GM12891 (cell line): ENCODE measurements around the gene VRK2.
A peak's percentile ranks its signal among the peaks of the same experiment; 100 is the strongest.
"Not testable (repeated sequence)": the region's sequence is repeated elsewhere in the genome, so short reads cannot be mapped to it uniquely, and the experiment has no call there.

Experiments
- DNase-seq: peaks from one replicate; pipeline ENCODE4 v3.0.0; 2011; ENCODE audit warnings: low spot score; ENCODE audit not compliant: insufficient read length
- FAIRE-seq: peaks from 2 replicates; lab custom pipeline; 2011; peaks lifted over from hg19 to GRCh38; lab: Jason Lieb, UNC
- PAX5 ChIP-seq: IDR thresholded peaks from 2 replicates; pipeline ENCODE4 v1.6.1; 2011; ENCODE audit warnings: low read length, moderate library complexity, mild to moderate bottlenecking; ENCODE audit not compliant: insufficient read depth, severe bottlenecking
- POLR2A ChIP-seq: IDR thresholded peaks from 2 replicates; pipeline ENCODE4 v1.6.1; 2011; ENCODE audit warnings: low read depth, low read length, control low read depth
- POLR2AphosphoS5 ChIP-seq: IDR thresholded peaks from 2 replicates; pipeline ENCODE4 v1.6.1; 2011; ENCODE audit warnings: low read depth, low read length, control low read depth
- POU2F2 ChIP-seq: IDR thresholded peaks from 2 replicates; pipeline ENCODE4 v1.6.1; 2011; ENCODE audit warnings: low read depth, mild to moderate bottlenecking, control low read depth, low read length, moderate library complexity
- SPI1 ChIP-seq: IDR thresholded peaks from 2 replicates; pipeline ENCODE4 v1.6.1; 2011; ENCODE audit warnings: low read depth, low read length, control low read depth
- TAF1 ChIP-seq: IDR thresholded peaks from 2 replicates; pipeline ENCODE4 v1.6.1; 2011; ENCODE audit warnings: low read depth, low read length, control low read depth

Gene VRK2

GRCh38 chr2:58106896-58107295 lies 60.3 kb downstream of the VRK2 start:
- no peak for TF ChIP-seq POU2F2
- TF ChIP-seq PAX5, result no peak
- TF ChIP-seq TAF1, result no peak
- no peak for TF ChIP-seq POLR2A
- no peak for TF ChIP-seq POLR2AphosphoS5
- no peak for TF ChIP-seq SPI1
- no peak for FAIRE-seq
- DNase-seq, result no peak

GRCh38 chr2:58107803-58108710 lies 61.5 kb downstream of the VRK2 start:
- DNase-seq, result no peak
- peak; percentile 20 for FAIRE-seq
- TF ChIP-seq POLR2AphosphoS5, result no peak
- TF ChIP-seq SPI1, result no peak
- TF ChIP-seq POLR2A, result no peak
- no peak for TF ChIP-seq TAF1
- TF ChIP-seq POU2F2, result no peak
- TF ChIP-seq PAX5, result no peak

DNA sequence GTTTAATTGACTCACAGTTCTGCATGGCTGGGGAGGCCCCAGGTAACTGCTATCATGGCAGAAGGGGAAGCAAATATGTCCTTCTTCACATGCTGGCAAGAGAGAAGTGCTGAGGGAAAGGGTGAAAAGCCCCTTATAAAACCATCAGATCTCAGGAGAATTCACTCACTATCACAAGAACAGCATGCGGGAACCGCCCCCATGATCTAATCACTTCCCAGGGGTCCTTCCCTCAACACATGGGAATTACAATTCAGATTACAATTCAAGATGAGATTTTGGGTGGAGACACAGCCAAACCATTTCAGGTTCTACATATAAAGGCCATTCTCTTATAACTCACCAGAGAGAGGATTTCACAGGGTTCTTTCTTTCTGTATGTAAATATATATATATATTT lies 62.9 kb downstream of the VRK2 start:
- FAIRE-seq (no peak), DNase-seq (no peak)
- no peak for TF ChIP-seq PAX5
- TF ChIP-seq SPI1, result no peak
- no peak for TF ChIP-seq POU2F2
- TF ChIP-seq POLR2A, result no peak
- TF ChIP-seq POLR2AphosphoS5, result no peak
- TF ChIP-seq TAF1, result no peak

DNA sequence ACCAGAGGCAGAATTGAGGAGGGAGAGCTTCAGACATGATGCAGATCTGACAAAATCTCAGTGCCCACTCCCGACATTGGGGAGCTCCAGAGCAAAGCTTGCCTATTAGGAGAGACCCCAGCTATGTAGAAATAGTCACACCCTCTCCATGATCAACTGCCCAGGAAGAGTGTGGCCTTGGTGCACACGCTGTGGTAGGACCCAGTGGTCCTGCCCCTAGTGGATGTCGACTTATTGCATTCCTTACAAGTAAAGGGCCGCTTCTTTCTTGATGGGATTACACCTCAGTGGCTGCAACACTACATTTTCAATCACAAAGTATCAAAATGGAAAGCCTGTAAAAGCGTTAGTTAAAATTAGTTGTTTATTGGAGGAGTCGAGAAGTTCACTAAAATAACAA lies 64.2 kb downstream of the VRK2 start:
- no peak for DNase-seq
- FAIRE-seq, result no peak
- TF ChIP-seq POU2F2 (no peak), POLR2A (no peak), TAF1 (no peak), PAX5 (no peak), SPI1 (no peak), POLR2AphosphoS5 (no peak)

DNA sequence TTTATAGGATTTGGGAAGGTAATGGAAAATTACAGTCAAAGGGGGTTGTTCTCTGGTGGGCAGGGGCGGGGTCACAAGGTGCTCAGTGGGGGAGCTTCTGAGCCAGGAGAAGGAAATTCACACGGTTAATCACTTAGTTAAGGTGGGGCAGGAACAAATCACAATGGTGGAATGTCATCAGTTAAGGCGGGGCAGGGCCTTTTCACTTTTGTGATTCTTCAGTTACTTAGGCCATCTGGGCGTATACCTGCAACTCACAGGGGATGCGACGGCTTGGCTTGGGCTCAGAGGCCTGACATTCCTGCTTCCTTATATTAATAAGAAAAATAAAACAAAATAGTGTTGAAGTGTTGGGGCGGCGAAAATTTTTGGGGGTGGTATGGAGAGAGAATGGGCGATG lies 67.0 kb downstream of the VRK2 start:
- not testable (repeated sequence) for FAIRE-seq, DNase-seq

GRCh38 chr2:58120626-58121229 lies 74.1 kb downstream of the VRK2 start:
- DNase-seq, result no peak
- FAIRE-seq, result peak; percentile 26
- no peak for TF ChIP-seq TAF1
- no peak for TF ChIP-seq POLR2AphosphoS5

DNA sequence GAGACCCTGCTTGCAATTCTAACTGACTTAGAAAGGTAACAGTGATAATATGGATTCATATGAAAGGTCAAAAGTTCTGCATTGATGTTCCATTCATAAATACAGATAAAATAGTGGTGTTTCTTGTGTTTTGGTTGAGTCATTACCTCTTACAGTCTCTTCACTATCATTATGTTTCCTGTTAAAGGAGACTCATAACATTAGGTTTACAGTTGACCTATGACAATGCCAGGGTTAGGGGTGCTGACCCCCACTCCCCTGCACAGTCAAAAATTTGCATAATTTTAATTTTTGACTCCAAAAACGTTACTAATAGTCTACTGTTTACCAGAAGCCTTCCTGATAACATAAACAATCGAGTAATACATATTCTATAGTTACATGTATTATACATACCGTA lies 75.4 kb downstream of the VRK2 start:
- TF ChIP-seq POU2F2, result no peak
- FAIRE-seq, result no peak
- DNase-seq, result no peak

GRCh38 chr2:58122540-58122939 lies 75.9 kb downstream of the VRK2 start:
- no peak for TF ChIP-seq POU2F2
- FAIRE-seq (no peak), DNase-seq (no peak)

DNA sequence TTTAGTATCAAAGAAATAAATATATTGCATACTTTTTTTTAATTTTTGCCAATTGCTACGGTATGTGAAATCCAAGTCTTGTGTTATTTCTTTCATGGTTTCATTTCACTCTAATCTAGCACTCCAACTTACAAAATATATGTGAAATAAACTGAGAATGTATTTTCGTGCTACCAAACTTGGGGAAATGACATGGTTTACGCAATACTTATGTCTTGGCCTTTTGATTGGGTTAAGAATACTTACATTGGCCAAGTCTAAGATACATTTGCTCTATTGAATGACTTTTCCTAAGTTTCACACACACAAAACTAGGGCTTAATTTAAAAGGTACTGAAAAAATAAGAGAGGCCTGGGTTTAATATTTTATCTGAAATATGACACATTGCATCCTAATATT lies 80.5 kb downstream of the VRK2 start:
- FAIRE-seq, result no peak
- no peak for TF ChIP-seq TAF1
- TF ChIP-seq POLR2A, result no peak
- TF ChIP-seq SPI1, result no peak
- no peak for TF ChIP-seq PAX5
- DNase-seq, result no peak

DNA sequence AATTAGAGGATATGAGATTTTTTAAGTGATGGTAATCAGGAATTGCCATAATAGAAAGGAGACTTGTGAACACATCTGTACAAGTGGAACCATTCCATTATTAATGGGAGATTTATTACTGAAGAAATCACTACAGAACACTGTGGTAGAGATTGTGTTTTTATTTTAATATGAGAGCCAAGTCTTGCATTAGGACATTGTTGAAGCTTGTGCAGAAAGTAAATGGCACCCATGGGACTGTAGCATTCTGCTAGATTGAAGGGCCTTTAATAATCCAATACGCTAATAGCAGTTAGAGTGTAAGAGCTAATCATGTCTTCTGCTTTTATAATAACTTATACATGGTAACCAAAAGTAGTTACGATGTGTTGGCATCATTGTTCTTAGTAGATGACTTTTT lies 83.6 kb downstream of the VRK2 start:
- TF ChIP-seq POLR2AphosphoS5, result no peak
- TF ChIP-seq PAX5, result no peak
- TF ChIP-seq POLR2A, result no peak
- no peak for TF ChIP-seq SPI1
- TF ChIP-seq POU2F2, result no peak
- TF ChIP-seq TAF1, result no peak
- DNase-seq, result no peak
- no peak for FAIRE-seq
